HG03025 (cell line): ENCODE measurements around the gene GTF2H3.
A peak's percentile ranks its signal among the peaks of the same experiment; 100 is the strongest.
"Not testable (repeated sequence)": the region's sequence is repeated elsewhere in the genome, so short reads cannot be mapped to it uniquely, and the experiment has no call there.

ENCODE experiments used
- ATAC-seq: cut with Tn5 transposase; IDR thresholded peaks from one replicate; pipeline ENCODE4 v1.9.1; 2021; ENCODE audit warnings: mild to moderate bottlenecking, moderate library complexity; ENCODE audit not compliant: unreplicated experiment, low FRiP score

GTF2H3 gene

DNA sequence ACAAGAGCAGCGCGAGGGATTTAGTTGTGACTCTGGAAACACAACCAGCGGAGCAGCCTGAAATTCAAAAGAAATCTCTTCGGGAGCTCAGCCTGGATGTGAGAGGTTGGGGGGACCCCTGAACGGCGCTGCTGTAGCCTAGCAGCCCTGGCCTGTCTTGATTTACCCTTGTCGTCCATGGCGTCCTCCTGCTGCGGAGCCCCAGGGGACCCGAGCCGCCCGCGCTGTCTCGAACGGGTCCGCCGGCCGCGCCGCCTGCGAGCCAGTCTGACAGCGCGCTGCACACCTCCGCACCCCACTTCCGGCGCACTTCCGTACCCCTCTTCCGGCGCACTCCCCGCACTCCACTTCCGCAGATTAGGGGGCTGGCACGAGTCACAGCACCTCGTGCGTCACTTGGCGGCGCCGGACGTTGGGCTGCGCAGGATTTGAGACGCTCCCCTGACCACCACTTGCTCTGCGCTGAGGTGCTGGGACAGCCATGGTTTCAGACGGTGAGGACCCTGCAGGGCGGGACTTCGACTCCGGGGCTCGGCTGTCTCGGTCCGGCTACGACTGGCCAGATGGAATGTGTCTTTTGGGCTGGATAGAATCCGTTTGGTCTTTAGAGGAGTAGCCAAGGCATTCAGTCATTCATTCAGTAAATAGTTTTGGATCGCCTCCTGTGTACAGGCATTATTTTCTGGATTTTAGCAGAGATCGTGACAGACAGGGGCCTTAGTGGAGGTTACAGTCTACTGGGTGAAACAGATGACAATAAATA lies at the start of gene GTF2H3, which contains the start of gene EIF2B1:
Gene GTF2H3 (plus strand): TSS at position 451 of the 763 bp plus-strand sequence. CDS start 31 bp downstream, at position 482.
Gene EIF2B1 (minus strand): TSS at position 308 of the 763 bp plus-strand sequence. CDS start 129 bp downstream, at position 179.
- peak; percentile 88 for ATAC-seq

DNA sequence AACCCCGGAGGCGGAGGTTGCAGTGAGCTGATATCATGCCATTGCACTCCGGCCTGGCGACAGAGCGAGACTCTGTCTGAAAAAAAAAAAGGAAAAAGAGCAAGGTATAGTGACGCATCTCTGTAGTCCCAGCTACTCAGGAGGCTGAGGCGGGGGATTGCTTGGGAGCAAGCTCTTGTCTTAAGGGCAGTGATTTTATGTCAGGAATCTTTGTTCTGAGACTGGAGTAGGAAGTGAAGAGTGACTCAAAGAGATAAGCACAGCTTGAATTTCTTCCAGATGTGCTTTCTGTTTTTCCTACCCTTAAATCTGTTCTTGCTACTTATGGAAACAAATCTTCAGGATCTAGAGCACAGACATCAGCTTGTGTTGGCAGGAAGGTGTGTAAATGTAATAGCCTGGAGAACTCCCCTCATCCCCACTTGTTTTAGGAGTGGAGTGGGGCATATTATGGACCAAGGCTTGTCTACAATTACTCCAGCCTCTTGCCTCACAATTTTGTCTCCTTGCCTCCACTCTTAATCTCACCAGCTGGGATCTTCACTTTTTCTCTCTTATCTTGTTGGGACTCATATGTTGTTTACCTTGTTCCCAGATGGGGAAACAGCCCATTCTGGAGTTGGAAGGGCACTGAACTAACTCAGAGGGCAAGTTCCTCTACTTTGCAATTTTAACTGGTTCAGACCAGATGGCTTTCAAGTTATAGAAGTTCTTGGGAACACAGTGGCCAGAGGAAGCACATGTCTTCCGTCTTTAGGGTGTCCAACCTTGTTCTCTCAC lies 41.7 kb upstream of the GTF2H3 start:
- no peak for ATAC-seq

DNA sequence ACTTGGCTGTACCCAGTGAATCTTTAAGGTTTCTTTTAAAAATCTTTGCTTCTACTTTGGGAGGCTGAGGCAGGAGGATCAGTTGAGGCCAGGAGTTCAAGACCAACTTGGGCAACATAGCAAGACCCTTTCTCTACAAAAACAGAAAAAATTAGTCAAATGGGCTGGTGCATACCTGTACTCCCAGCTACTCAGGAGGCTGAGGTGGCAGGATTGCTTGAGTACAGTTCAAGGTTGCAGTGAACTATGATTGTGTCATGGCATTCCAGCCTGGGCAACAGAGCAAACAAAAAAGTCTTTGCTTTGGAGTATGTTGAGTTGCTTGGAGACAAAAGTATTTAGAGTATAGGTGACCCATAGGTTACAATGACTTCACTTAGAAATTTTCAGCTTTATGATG lies 37.9 kb upstream of the GTF2H3 start:
- ATAC-seq = no peak

DNA sequence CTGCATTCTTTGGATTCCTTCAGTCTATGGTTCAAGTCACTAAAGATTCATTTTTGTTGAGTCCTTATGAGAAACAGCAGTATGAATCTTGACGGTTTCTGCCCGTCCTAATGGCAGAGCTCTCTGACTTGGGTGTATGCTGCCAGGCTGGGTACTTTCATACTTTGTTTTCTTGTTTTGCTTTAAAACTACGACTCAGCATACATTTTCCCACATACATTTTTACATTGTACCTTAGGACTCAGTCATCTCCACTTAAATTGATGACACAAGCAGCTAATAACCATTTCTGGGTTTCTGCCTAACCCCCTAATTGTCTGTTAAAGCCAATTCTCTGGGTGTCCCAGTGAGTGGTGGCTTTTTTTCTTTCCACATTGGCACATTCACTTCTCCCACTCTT lies 36.5 kb upstream of the GTF2H3 start:
- no peak for ATAC-seq

DNA sequence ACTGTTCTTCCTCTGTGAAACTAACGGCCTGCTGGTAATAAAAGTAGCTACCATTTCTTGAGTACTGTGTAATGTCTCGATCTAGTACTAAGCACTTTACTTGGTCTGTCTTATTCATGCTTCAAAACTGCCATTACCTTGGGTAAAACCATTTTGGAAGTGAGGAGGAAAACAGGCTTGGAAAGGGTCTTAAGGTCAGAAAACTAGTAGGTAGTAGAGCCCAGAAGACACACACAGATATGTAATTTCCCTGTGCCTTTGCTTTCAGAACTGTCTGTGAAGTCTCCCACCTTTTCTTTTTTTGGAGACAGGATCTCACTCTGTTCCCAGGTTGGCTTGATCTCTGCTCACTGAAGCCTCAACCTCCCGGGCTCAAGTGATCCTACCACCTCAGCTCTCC lies 35.1 kb upstream of the GTF2H3 start:
- no peak for ATAC-seq

DNA sequence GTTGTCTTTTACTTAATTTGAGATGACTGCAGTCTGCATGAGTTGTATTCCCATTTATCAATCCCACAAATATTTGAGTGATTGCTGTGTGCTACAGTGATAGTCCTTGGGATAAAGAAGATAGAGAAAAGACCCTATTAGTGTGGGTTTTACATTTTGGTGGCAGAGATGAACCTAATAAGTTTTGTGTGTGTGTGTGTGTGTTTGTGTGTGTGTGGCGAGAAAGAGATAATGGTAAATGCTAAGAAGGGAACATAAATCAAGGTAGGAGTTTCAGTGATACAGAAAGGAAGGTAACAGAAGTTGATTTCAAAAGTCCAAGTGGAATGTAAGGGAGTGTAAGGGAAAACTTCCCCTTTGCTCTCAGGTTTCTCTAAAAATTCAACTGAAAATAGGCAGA lies 34.3 kb upstream of the GTF2H3 start:
- no peak for ATAC-seq

DNA sequence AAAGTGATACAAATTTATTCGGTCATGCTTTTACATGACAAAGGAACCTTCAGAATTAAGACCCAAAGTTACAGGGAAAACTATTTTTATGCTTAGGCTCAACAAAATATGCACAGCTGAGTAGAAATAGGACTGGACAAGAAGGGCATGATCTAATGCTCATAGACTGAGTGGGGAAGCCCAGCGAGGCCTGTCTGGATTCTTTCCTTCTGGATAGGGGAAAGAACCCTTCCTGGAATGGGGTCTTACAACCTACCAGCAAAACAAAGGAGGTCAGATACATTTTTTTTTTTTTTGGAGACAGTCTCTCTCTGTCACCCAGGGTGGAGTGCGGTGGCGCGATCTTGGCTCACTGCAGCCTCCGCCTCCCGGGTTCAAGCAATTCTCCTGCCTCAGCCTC lies 33.9 kb upstream of the GTF2H3 start:
- no peak for ATAC-seq

DNA sequence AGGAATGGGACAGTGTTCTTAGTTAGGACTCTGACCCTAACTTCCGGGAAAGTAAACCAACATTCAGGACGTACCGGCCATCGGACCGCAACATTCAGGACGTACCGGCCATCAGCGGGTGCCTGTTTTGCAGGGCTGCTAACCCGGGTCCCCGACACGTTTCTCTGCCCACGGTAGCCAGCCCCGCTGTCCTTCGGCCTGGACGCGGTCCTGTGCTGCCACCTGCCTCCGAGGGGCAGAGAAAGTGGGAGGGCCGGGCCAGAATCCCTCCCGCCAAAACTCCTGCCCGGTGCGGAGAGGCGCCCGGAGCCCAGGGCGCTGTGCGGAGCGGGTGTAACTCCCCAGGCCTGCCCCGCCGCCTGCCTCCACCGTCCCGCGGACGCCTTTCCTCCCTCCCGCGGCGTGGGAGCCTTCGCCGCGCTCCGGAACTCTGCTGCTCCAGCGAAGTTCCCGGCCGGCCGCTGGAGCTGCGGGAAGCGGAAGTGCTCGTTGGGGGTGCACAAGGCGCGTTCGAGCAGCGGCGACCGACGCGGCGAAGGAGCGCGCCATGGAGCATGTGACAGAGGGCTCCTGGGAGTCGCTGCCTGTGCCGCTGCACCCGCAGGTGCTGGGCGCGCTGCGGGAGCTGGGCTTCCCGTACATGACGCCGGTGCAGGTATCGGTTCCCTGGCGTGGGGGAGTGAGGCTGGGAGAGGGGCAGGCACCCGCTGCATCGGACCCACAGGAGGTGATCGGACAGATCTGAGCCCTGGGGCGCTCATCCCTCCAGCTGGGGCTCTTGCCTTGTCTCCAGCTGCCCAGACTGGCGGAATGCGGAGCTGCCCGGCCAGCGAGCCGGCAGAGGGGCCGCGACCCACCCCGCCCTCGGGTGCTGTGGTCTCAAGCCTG lies 31.8 kb upstream of the GTF2H3 start, which contains the start of gene DDX55:
Gene DDX55 (plus strand): TSS at position 498 of the 888 bp plus-strand sequence. CDS start 50 bp downstream, at position 548.
- ATAC-seq = peak; percentile 82

DNA sequence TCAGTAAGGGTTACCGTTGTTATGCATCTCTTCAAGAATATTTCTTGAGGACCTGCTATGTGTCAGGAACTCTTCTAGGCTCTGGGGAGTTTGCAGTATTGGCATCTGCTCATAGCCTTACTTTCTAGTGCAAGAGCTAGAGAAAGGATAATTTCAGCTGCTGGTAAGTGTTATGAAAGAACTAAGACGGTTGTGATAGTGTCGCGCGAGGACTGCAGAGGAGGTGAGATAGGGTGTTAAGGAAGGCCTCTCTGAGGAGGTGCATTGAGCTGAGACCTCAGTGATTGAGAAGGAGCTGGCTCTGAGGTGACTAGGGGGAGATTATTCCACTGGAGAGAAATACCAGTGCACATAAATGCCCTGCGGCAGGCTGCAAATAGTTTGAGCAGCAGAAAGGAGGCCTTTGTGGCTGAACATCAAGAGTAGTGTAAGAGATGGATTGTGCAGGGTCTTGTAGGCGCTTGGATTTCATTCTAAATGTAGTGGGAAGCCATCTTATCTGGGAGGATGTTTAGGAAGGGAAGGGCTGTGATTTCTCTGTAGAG lies 30.9 kb upstream of the GTF2H3 start:
- ATAC-seq = no peak

DNA sequence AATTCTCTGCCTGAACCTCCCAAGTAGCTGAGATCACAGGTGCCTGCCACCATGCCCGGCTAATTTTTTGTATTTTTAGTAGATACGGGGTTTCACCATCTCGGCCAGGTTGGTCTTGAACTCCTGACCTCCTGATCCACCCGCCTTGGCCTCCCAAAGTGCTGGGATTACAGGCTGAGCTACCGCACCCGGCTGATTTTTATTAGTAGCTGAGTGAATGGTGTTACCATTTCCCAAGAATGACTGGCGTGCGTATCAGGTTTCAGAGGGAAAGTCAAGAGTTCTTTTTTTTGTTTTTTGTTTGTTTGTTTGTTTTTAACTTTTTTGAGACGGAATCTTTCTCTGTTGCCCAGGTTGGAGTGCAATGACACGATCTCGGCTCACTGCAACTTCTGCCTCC lies 30.1 kb upstream of the GTF2H3 start:
- not testable (repeated sequence) for ATAC-seq

DNA sequence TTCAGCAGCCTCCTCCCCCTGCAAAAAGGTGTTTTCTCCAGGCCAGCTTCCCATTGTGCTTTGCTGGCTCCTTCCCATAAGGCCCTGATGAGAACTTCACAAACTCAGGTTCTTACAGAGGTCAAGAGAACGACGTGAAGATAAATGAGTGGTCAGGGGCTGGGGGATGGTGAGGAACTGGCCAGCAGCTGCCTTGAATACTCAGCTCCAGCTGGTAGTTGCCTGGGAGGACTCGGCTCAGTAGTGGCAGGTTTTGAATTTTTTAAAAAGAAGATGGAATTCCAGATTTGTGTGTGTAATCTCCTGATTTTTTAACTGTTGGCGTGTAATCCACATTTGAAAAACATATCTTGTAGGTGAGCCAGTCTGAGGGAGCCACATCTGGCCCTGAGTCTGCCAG lies 25.9 kb upstream of the GTF2H3 start:
- no peak for ATAC-seq

DNA sequence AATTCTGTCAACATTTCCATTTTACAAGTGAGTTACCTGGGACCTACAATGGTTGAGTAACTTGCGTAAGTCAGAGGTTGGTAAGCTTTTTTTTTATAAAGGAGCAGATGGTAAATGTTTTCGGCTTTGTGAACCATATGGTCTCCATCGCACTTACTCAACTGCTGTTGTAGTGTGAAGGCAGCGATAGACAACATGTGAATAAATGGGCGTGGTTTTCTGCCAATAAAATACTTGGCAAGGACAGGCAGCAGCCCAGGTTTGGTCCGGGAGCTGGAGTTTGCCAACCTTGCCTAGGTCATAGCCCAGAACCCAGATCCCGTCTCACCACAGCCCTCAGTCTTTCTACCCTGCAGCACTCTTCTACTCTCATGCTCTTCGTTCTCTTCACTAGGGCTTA lies 25.4 kb upstream of the GTF2H3 start:
- ATAC-seq = no peak

DNA sequence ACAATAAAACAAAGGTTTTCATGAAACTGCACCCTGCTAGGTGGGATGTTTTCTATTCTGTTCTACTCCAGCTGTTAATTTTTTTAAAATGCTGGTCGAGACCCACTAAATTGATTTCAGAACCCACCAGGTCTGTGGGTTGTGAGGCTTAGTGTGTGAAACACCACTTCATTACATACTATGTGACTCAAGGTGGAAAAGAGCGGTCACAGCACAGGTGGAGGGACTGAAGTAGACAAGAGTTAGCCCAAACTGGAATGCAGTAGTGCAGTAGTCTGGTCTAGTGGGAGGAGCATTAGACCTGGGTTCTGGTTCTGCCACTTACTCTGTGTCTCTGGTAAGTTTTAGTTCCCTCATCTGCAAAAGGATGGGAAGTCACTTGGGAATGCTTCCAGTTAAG lies 19.5 kb upstream of the GTF2H3 start:
- no peak for ATAC-seq

DNA sequence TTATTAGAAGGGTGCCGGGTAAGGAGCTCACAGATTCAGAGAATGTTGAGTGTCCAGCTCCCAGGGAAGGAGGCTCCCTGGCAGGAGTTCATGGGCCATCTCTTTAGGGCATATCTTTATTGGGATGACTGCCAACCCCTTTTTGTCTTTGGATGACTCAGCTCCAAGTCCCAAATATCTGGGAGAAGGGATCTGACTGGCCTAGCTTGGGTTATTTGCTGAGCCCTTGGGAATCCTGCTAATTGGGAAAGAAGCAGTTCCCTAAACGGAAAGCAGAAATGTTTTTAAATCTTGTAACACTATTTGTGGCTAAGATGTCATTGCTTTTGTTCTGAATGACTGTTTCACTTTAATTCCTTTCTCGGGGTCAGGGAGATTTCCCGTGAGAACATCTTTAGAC lies 19.1 kb upstream of the GTF2H3 start:
- no peak for ATAC-seq

DNA sequence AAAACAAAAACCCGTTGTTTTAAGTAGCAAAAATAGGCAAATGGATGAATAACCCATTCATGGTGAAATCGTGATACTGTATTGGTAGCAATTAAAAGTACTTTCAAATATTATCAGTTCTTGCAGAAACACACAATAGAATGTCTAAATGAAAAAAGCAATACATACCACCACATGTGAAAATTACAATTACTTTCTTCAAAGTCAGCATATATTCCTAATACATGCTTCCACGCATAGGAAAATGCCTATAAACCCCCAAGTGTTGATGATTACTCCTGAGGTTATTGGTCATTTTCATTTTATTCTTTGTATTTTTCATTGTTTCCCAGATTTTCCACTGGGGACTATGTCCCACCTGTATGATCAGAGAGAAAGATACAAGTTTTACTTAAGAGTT lies 16.5 kb upstream of the GTF2H3 start:
- no peak for ATAC-seq

DNA sequence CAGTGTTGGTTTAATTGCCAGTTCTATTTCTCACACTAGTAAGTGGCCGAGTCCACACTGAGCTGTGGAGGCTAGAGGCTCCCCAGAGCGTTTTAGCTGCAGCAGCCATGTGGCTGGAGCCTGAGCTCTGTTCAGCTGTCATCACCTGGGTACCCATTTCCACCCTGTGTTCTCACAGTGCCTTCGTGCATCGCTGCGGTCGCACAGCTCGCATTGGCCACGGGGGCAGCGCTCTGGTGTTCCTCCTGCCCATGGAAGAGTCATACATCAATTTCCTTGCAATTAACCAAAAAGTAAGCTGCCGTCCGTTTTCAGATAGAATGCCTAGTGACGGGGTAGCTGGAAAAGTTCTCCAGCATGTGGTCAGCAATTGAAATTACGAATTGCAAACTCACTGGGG lies 16.0 kb upstream of the GTF2H3 start:
- no peak for ATAC-seq

DNA sequence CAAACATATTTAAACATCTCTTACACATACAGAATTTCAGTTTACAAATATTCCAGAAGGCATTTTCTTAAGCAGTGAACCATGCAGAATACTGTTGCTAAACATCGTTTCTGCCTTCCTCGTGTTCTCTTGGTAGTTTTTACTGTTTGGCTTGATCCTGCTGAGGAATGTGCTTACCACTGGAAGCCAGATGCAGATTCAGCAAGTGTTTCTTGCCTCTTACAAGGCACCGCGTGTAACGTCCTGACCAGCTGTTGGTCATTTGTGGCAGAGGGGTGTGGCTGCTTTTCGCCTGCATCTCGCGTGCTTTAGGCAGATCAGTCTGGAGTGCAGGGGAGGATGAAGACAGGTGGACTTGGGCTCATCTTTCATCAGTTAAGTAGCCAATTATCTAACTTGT lies 12.5 kb upstream of the GTF2H3 start:
- no peak for ATAC-seq

DNA sequence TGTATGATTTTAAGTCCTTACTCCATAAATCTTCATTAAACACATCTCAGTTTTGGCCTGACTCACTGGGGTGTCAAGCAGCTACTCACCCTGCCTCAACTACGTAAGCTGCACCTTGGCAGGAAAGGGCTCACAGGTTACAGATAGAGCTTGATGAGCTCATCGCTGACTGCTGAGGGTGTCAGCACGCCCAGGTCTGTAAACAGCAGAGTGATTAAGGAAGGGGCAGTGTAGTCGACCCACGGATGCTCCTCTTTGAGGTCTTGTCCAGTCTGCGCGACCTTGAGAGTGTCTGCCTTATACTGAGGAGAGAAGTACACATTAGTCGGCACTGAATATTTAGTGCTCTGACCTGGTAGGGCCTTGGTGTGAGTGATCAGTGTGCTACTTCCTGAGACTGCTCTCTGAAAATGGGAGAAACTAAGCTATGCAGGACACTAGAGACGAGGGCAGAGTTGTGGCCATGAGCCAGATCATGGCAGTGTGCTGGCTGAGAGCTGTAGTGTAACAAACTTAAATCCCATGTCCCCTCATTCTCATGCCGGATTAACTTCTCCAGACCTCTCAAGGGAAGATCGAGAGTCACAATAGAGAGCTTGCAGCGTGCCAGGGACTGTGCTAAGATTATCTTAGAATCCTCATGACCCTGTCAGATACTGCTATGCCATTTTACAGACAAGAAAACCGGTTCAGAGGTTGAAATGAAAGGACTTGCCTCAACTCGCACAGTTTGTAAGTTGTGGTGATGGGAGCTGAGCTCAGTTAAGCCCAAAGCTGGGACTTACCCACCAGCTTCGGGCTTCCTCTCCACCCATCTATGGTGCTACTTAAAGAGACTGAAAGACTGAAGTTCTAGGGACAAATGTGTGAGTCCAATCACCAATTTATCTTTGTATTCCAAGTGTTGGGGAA lies 11.8 kb upstream of the GTF2H3 start:
- ATAC-seq = no peak

DNA sequence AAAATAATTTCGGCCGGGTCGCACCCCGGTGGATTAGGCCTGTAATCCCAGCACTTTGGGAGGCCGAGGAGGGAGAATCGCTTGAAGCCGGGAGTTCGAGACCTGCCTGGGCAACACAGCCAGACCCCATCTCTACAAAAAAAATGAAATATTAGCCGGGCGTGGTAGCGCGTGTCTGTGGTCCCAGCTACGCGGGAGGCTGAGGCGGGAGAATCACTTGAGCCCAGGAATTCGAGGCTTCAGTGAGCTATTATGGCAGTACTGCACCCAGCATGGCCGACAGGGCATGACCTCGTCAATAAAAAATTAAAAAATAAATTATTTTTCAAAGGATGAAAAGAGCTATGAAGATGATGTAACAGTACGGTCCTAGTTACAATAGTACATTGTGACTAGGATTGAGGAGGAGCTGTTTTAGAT lies 523 bp downstream of the GTF2H3 start:
- no peak for ATAC-seq
